Stimulated activated CD4-positive, alpha-beta T cell treated with anti-CD3 and anti-CD28 coated beads, Interleukin-12 subunit alpha, Interleukin-12 subunit beta, amount 100 ng/mL, for 4 hours (primary cell): ENCODE data around the gene CZIB.

Experiments used
- DNase-seq: peaks from one replicate; pipeline ENCODE4 v3.0.0-alpha.2; 2020

Gene CZIB

GRCh38 chr1:53220171-53220961 is at the start of gene CZIB:
CZIB (minus strand) TSS chr1:53220634; CDS start chr1:53220575, 59 bp downstream.
- DNase-seq: peak; percentile 95

- DNase-seq: no peak
These were observed 49.7 kb upstream of the CZIB start for GRCh38 chr1:53270107-53270506.

- DNase-seq: no peak
These were observed 47.3 kb upstream of the CZIB start for GRCh38 chr1:53267761-53268160.

- DNase-seq: no peak
These were observed 45.6 kb upstream of the CZIB start for GRCh38 chr1:53266038-53266437.

- no peak for DNase-seq
These were observed 45.1 kb upstream of the CZIB start for GRCh38 chr1:53265581-53265980.

GRCh38 chr1:53264048-53264447 is 43.6 kb upstream of the CZIB start:
- DNase-seq: no peak

GRCh38 chr1:53262000-53262399 is 41.6 kb upstream of the CZIB start:
- no peak for DNase-seq

- no peak for DNase-seq
These were observed 40.3 kb upstream of the CZIB start for GRCh38 chr1:53260631-53261247.

GRCh38 chr1:53259932-53260331 is 39.5 kb upstream of the CZIB start:
- no peak for DNase-seq

- no peak for DNase-seq
These were observed 37.8 kb upstream of the CZIB start for GRCh38 chr1:53258216-53258615.

- no peak for DNase-seq
These were observed 37.1 kb upstream of the CZIB start for GRCh38 chr1:53257454-53258081.

GRCh38 chr1:53256511-53257453 is 36.3 kb upstream of the CZIB start:
- no peak for DNase-seq

GRCh38 chr1:53255031-53255430 is 34.6 kb upstream of the CZIB start:
- no peak for DNase-seq

- no peak for DNase-seq
These were observed 33.7 kb upstream of the CZIB start for GRCh38 chr1:53254011-53254640.

- no peak for DNase-seq
These were observed 29.9 kb upstream of the CZIB start for GRCh38 chr1:53250325-53250724.

- no peak for DNase-seq
These were observed 29.3 kb upstream of the CZIB start for GRCh38 chr1:53249706-53250105.

GRCh38 chr1:53246261-53247134 is 26.1 kb upstream of the CZIB start:
- no peak for DNase-seq

- DNase-seq: no peak
These were observed 23.7 kb upstream of the CZIB start for GRCh38 chr1:53244141-53244540.

- DNase-seq: no peak
These were observed 21.9 kb upstream of the CZIB start for GRCh38 chr1:53242381-53242780.

- no peak for DNase-seq
These were observed 21.4 kb upstream of the CZIB start for GRCh38 chr1:53241828-53242227.
